Fibroblast of skin of left quadriceps (primary cell): Measurements from ENCODE around the gene RGPD5.
"Not testable (repeated sequence)": the region's sequence is repeated elsewhere in the genome, so short reads cannot be mapped to it uniquely, and the experiment has no call there.

ENCODE experiments used
- DNase-seq, 2 experiments: peaks; one replicate each; pipeline ENCODE4 v3.0.0-alpha.2; 2013; ENCODE audit warnings: low read depth in 2 of 2

The RGPD5 gene

GRCh38 chr2:109794074-109794737 is at the start of gene RGPD5:
Gene RGPD5 (plus strand): TSS chr2:109794305. CDS start chr2:109794466, 161 bp downstream.
- DNase-seq = not testable (repeated sequence)

GRCh38 chr2:109751572-109751971 is 42.5 kb upstream of the RGPD5 start:
- not testable (repeated sequence) for DNase-seq

GRCh38 chr2:109757163-109757824 is 36.8 kb upstream of the RGPD5 start:
- not testable (repeated sequence) for DNase-seq

GRCh38 chr2:109760265-109761042 is 33.7 kb upstream of the RGPD5 start:
- not testable (repeated sequence) for DNase-seq

GRCh38 chr2:109761043-109761454 is 33.1 kb upstream of the RGPD5 start:
- not testable (repeated sequence) for DNase-seq

- DNase-seq = not testable (repeated sequence)
Observed at GRCh38 chr2:109761976-109762375, 32.1 kb upstream of the RGPD5 start.

GRCh38 chr2:109766074-109766473 is 28.0 kb upstream of the RGPD5 start:
- DNase-seq = not testable (repeated sequence)

- not testable (repeated sequence) for DNase-seq
Observed at GRCh38 chr2:109766886-109767578, 27.1 kb upstream of the RGPD5 start.

GRCh38 chr2:109768934-109769333 is 25.2 kb upstream of the RGPD5 start:
- DNase-seq = not testable (repeated sequence)

GRCh38 chr2:109779118-109779517 is 15.0 kb upstream of the RGPD5 start:
- DNase-seq = not testable (repeated sequence)

- not testable (repeated sequence) for DNase-seq
Observed at GRCh38 chr2:109781147-109781816, 12.8 kb upstream of the RGPD5 start.

- not testable (repeated sequence) for DNase-seq
Observed at GRCh38 chr2:109782446-109782993, 11.6 kb upstream of the RGPD5 start.

- DNase-seq = not testable (repeated sequence)
Observed at GRCh38 chr2:109791530-109792279, 2.4 kb upstream of the RGPD5 start.

GRCh38 chr2:109792659-109793058 is 1.4 kb upstream of the RGPD5 start:
- not testable (repeated sequence) for DNase-seq

- DNase-seq = not testable (repeated sequence)
Observed at GRCh38 chr2:109871129-109871751, 77.1 kb downstream of the RGPD5 start.

GRCh38 chr2:109876625-109877024 is 82.5 kb downstream of the RGPD5 start:
- not testable (repeated sequence) for DNase-seq

- DNase-seq = not testable (repeated sequence)
Observed at GRCh38 chr2:109882112-109882511, 88.0 kb downstream of the RGPD5 start.

GRCh38 chr2:109888414-109888813 is 94.3 kb downstream of the RGPD5 start:
- not testable (repeated sequence) for DNase-seq

- DNase-seq = not testable (repeated sequence)
Observed at GRCh38 chr2:109889909-109890308, 95.8 kb downstream of the RGPD5 start.

GRCh38 chr2:109891024-109891423 is 96.9 kb downstream of the RGPD5 start:
- not testable (repeated sequence) for DNase-seq
